Hematopoietic multipotent progenitor cell treated with erythropoietin and hydrocortisone succinate and interleukin-3 and kit ligand, for 17 days (in vitro differentiated cells): ENCODE results near the gene ANO3.
"Not testable (repeated sequence)": the region's sequence is repeated elsewhere in the genome, so short reads cannot be mapped to it uniquely, and the experiment has no call there.

Source experiments
- DNase-seq: peaks from one replicate; pipeline ENCODE4 v3.0.0-alpha.2; 2015; ENCODE audit warnings: low spot score

Gene ANO3

DNA sequence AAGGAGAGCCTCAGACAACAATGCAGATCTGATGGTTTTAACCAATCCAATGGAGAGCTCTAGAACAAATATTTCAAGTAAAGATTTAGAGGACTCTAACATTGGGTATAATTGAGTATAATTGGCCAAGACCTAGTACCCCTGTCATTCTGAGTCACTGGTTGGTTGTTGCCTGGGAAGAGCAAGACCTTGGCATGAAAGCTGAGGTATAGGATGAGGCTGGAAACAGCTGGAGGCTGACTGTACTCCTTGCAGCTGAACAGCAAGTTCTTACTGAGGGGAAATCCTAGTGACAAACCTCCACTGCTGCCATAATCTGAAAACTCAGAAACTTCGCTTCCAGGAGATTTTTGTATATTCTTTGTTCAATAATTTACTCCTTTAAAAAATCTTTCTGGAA is 294.4 kb downstream of the ANO3 start:
- no peak for DNase-seq

DNA sequence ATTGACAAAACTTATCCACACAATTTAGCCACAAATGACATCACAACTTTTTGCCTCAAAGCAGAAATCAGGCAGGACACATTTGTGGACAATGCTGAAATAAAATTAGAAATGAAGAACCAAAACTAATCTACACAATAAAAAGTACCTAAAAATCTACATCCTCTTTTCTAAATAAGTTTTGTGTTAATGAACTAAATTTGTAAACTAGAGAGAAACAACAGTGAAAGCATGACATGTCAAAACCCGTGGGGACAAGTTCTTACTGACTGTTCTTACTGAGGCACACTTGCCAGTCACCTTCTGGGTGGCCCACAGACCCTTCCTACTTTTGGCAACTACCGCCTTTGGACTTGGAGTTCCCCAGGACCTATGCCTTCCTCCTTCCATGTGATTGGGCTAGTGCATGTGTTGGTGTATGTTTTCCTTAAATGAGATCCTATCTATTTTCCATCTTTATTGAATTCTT is 300.8 kb downstream of the ANO3 start:
- DNase-seq, result no peak

GRCh38 chr11:26643314-26643713 is 311.4 kb downstream of the ANO3 start:
- DNase-seq, result not testable (repeated sequence)

- peak; percentile 23 for DNase-seq
These were observed 318.0 kb downstream of the ANO3 start for GRCh38 chr11:26649884-26650283.

DNA sequence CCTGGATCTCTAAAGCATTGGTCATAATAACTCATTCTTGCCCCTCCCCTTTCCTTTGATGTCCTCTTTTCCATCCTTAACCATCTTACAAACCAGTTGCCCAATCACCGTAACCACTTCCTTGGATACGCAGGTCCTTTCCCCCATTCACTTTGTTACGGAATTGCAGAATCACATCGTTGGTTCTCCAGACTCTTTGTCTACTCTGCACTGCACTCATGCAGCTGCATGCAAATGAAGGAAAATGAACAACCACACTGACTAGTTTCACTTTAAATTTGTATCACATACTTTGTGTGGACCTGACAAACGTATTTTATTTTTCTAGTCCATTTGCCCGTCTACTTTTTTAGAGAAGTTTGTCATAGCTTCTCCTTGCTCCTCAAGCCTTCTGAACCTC is 320.0 kb downstream of the ANO3 start:
- DNase-seq, result no peak

- DNase-seq, result no peak
These were observed 323.4 kb downstream of the ANO3 start for GRCh38 chr11:26655287-26655686.

DNA sequence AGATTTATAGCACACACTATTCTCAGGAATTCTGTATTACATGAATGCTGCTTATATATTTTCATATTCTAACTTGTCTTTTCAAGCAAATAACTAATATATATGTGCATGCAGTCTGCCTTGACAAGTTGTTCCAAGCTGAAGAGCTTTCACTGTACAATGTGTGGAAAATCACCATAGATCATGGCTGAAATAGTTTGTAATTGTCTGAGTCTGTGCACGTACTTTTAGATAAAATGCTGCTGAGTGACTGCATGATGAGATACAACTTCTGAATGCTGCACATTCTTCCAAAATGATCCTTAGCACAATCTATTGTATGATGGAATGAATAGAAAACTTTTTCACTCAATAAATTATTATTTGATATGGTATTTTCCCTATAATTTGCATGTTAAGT is 331.0 kb downstream of the ANO3 start:
- no peak for DNase-seq

GRCh38 chr11:26665036-26665435 is 333.1 kb downstream of the ANO3 start:
- DNase-seq, result no peak

- no peak for DNase-seq
These were observed 334.0 kb downstream of the ANO3 start for GRCh38 chr11:26665946-26666345.

DNA sequence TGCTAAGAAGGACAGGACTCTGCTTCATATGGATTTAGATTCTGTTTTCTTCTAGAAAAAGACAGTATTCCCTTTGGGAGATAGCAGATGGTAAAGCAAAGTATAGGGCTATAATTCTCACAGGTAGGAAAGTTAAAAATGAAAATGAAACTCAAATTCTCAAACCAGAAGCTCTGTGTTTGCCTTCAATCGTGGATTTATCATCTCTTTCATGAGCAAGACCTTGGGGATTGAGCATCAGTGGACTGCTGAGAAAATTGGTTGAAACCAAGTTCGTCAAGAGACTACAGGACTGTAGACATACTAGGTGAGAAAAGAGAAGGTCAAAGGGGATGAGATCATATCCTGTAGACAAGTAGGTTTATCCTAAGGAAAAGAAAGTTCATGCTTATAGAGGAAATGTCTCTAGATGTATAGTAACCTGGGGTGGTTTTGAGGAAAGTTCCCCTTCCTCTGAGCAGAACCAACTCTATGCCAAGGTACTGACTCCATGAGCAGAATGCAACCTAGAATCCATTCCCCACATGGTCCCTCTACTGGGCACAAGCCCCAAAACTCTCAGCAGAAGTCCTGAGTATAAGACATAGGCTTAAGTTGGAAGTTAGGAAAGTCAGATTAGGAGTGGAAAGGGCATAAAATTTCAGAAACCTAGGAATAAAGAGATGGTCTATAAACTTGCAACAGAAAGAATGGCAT is 343.5 kb downstream of the ANO3 start:
- no peak for DNase-seq

DNA sequence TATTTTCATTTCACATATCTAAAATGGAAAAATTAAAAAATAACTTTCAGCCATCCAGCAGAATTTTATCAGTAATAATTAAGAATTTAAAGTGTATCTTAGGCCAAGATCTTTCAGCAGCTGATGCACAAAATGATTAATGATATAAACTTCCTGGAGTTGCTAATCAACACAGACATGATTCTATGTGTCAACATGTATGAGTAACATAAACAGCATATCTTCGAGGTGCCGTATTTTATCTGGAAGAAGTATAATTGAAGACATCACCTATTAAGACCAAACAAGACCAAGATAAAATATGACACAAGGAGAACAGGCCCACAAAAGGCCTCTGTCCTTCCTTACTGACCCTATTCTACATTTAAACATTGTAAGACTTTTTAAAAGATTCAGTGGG is 344.7 kb downstream of the ANO3 start:
- DNase-seq, result no peak

GRCh38 chr11:26677566-26677965 is 345.6 kb downstream of the ANO3 start:
- no peak for DNase-seq

GRCh38 chr11:26687351-26687750 is 355.4 kb downstream of the ANO3 start:
- DNase-seq, result no peak

DNA sequence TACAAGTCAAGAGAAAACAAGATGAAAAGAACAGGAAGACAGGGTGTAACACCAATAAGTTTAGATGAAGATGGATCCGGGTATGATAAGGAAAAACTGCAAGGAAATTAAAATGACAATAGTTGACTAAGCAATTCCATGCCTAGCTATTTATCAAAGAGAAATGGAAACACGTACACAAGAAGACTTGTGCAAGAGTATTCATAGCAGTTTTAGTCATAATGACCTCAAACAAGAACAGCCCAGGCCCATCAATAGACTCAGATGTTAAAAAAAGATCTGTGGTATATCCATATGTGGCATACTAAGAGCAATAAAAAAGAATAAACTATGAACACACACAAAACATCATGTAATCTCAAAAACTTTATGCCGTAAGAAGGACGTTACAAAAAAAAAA is 356.8 kb downstream of the ANO3 start:
- no peak for DNase-seq

DNA sequence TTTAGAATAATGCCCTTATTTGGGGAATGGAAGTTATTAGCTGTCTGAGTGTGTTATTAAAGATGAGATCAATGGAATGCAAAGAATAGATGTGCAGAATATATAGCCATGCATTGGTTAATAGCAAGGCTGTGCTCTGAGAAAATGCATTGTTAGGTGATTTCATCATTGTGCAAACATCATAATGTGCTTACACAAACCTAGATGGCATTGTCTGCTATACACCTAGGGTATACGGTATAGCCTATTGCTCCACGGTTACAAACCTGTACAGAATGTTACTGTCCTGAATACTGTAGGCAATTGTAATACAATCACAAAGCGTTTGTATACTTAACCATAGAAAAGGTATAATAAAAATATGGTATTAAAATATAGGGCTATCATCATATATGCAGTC is 364.4 kb downstream of the ANO3 start:
- no peak for DNase-seq

DNA sequence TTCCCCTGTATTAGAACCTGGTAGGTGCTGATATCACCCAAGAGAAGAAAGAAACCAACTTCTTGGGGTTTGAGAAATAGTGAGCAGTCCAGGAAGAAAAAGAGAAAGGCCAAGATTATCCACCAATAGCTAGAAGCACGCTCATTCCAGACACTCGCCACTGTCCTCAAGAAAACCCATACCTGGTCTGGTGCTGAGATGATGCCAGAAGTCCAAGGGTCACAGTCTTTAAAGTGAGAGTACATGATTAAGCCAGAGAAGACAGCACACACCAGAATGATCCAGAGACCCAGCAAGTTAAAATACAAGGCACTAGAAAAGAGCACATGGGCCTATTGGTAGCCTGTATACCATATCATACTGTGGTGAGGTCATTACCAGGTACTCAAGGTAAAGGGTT is 366.3 kb downstream of the ANO3 start:
- DNase-seq, result no peak

- no peak for DNase-seq
These were observed 368.8 kb downstream of the ANO3 start for GRCh38 chr11:26700574-26701235.

DNA sequence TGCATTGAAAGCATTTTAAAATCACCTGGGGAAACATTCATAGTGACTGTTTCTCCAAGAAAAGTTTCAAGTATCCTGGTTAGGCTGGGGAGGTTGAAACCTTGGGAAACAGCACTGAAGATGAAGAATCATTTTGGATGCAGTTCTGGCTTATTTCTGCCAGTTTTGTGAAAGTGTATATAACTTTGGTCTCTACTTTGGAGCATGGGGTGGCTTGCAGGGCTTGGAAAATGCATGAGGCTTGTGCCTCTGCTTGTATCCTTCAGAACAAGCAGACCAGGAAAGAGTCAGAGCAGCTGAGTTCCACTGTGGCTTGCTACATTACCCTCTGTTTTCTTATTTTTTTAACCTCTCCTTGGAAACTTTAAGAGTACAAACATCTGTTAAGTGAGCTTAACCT is 370.5 kb downstream of the ANO3 start:
- no peak for DNase-seq

GRCh38 chr11:26703411-26704191 is 371.7 kb downstream of the ANO3 start:
- no peak for DNase-seq

DNA sequence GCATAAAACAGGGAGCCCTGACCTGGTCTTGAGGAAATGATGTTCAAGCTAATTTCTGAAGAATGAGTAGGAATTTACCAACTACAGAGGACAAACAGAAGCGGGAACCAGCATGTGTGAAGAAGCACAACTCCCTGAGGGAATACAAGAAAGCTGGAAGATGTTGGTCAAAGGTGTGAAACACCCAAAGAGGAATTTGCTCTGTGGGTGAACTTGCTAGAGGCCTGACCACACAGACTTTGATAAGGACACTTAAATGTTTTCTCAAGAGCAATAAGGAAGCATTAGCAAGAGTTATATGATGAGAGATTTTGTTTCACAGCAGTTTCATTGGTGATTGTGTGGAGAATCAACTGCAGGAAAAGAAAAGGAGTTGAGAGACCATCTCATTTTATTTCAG is 372.3 kb downstream of the ANO3 start:
- DNase-seq, result no peak

GRCh38 chr11:26706181-26706580 is 374.3 kb downstream of the ANO3 start:
- no peak for DNase-seq

DNA sequence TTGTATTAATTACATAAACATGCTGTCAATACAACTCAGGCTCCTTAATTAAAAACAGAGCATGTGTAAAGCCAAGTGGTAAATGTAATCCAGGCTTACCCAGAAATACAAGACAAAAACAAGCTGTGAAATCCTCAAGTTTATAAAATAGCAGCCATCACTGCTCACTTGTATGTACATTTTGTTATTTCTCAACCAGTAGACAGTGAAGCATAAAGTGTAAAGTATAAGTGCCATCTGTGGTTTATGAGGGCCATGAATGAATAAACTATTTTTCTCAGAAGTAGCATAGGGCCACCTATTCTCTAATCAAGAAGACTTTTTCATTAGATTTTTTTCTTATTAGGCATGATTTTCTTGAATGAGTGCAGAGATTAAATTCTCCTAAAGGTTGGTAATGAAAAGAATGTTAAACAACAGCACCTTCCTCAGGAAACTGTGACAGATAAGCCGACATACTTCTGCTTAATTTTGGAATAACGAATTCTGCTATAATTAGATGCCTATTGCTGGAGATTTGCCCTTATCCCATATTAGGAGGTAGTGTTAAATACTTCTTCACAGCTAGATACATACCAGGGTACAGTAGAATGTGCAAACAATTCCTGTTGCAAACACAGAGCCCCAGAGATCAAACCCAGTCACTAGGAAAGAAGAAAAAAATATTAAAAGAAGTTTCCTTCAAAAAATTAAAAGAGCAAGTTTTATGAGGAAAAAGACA is 377.0 kb downstream of the ANO3 start:
- DNase-seq, result no peak
